Medulla oblongata (tissue), 1 donor: ENCODE data around the gene LCE7A.

Source experiments
- DNase-seq: peaks from one replicate; pipeline ENCODE4 v3.0.0-alpha.2; 2015; ENCODE audit errors: extremely low spot score

LCE7A gene

GRCh38 chr1:152859696-152860095, at the start of gene LCE7A:
TSS of gene LCE7A (plus strand) at chr1:152859996. CDS start at chr1:152860698, 702 bp downstream.
- no peak for DNase-seq

- no peak for DNase-seq
These were observed 48.7 kb upstream of the LCE7A start for GRCh38 chr1:152811050-152811449.

GRCh38 chr1:152811671-152812070, 48.1 kb upstream of the LCE7A start, which contains the start of gene LCE1B:
TSS of gene LCE1B (plus strand) at chr1:152811971. CDS start at chr1:152812447, 476 bp downstream.
- DNase-seq: no peak

GRCh38 chr1:152817309-152817708, 42.5 kb upstream of the LCE7A start:
- DNase-seq: no peak

GRCh38 chr1:152823294-152823693, 36.5 kb upstream of the LCE7A start:
- no peak for DNase-seq

- no peak for DNase-seq
These were observed 34.8 kb upstream of the LCE7A start for GRCh38 chr1:152824964-152825363.

- no peak for DNase-seq
These were observed 32.6 kb upstream of the LCE7A start, which contains the start of gene LCE1A for GRCh38 chr1:152827173-152827572. TSS of gene LCE1A (plus strand) at chr1:152827473. CDS start at chr1:152827473, 0 bp downstream.

GRCh38 chr1:152836870-152837269, 22.9 kb upstream of the LCE7A start:
- no peak for DNase-seq

- DNase-seq: no peak
These were observed 17.2 kb upstream of the LCE7A start, which contains the start of gene LCE6A for GRCh38 chr1:152842556-152842955. TSS of gene LCE6A (plus strand) at chr1:152842856. CDS start at chr1:152843521, 665 bp downstream.

GRCh38 chr1:152855661-152856060, 4.1 kb upstream of the LCE7A start:
- no peak for DNase-seq

GRCh38 chr1:152858062-152858461, 1.7 kb upstream of the LCE7A start:
- no peak for DNase-seq

GRCh38 chr1:152860129-152860528, 333 bp downstream of the LCE7A start:
- DNase-seq: no peak

GRCh38 chr1:152861374-152861773, 1.6 kb downstream of the LCE7A start:
- no peak for DNase-seq

- DNase-seq: no peak
These were observed 4.6 kb downstream of the LCE7A start for GRCh38 chr1:152864443-152864842.

GRCh38 chr1:152866321-152866720, 6.5 kb downstream of the LCE7A start:
- DNase-seq: no peak

- DNase-seq: peak; percentile 87
These were observed 10.1 kb downstream of the LCE7A start for GRCh38 chr1:152869808-152870419.

GRCh38 chr1:152870831-152871730, 11.3 kb downstream of the LCE7A start:
- DNase-seq: no peak

- no peak for DNase-seq
These were observed 11.9 kb downstream of the LCE7A start for GRCh38 chr1:152871731-152872126.

- DNase-seq: no peak
These were observed 13.7 kb downstream of the LCE7A start for GRCh38 chr1:152873495-152873894.

- no peak for DNase-seq
These were observed 17.0 kb downstream of the LCE7A start for GRCh38 chr1:152876827-152877226.

- DNase-seq: no peak
These were observed 18.2 kb downstream of the LCE7A start, which contains the start of gene SMCP for GRCh38 chr1:152878042-152878441. TSS of gene SMCP (plus strand) at chr1:152878322. CDS start at chr1:152884423, 6,101 bp downstream.

- DNase-seq: no peak
These were observed 19.9 kb downstream of the LCE7A start for GRCh38 chr1:152879559-152880198.
